Measurements from ENCODE around the gene MSI2. TPM values are rescaled to one million over a fixed set of nuclear protein-coding genes. Genes with fewer than 3 reads are reported as not detected.

MSI2 gene
- polyA plus RNA-seq, 1 of the 3 experiments (the other 2 are of a cell fraction) = 24.1 TPM

DNA sequence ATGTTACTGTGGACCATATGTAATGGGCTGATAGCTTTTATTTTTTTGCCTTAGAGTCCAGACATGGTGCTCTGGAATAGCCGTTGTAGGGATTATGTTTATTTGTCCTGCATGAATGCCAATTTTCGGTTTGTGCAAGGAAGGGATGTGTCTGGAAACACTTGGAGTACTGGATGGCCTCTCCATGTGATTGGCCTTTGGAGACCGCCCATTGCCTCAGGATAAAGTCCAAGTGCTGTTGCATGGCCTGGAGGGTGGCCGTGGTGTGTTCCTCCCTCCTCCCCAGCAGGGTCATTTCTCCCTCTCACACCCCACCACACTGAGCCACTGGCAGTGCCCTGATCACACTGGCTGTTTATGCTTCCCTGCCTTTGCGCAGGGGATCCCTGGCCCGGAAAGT lies 93.9 kb downstream of the MSI2 start (continued):
- TF ChIP-seq, protein P1, sequence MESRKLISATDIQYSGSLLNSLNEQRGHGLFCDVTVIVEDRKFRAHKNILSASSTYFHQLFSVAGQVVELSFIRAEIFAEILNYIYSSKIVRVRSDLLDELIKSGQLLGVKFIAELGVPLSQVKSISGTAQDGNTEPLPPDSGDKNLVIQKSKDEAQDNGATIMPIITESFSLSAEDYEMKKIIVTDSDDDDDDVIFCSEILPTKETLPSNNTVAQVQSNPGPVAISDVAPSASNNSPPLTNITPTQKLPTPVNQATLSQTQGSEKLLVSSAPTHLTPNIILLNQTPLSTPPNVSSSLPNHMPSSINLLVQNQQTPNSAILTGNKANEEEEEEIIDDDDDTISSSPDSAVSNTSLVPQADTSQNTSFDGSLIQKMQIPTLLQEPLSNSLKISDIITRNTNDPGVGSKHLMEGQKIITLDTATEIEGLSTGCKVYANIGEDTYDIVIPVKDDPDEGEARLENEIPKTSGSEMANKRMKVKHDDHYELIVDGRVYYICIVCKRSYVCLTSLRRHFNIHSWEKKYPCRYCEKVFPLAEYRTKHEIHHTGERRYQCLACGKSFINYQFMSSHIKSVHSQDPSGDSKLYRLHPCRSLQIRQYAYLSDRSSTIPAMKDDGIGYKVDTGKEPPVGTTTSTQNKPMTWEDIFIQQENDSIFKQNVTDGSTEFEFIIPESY (IDR thresholded peaks at IDR 0.05; ENCODE audit: borderline replicate concordance, low read depth) = no peak
- no peak for TF ChIP-seq RAD21 (IDR thresholded peaks at IDR 0.05; ENCODE audit: low read length)
- no peak for TF ChIP-seq SIN3A (IDR thresholded peaks at IDR 0.05; ENCODE audit: borderline replicate concordance, low read depth, low read length)
- TF ChIP-seq GATA2 (CRISPR knock-in tag; IDR thresholded peaks at IDR 0.05) = 0 out of 2 replicates have a peak, but pooled peaks have one; percentile 5

DNA sequence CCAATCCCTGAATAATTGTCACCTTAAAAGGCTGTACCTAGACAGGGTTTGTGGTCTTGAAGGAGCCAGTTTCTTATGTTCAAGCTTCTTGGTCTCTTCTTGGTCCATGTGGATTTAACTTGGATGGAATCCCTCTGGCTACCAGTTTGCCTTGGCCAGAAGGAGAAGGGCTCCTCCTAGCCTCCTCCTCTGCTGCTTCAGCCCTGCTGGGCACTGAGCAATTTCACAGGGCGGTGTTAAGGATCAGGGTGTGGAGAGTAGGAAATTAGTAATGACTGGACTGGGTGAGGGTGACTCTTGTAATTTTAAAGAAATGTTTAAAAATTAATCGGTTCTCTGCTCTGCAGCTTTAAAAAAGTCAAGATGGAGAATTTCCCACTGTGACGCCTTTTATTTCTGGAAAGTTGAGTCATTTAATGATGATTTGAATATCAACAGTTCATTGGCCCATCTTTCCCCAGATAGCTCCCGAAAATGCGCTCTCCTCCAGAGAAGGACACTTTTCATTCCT lies 96.4 kb downstream of the MSI2 start:
- Histone ChIP-seq H3K4me2 (no peak overlapping the region), H3K36me3 (replicated peaks in 1 of 2; ENCODE audit: control insufficient read depth in 1 of 2, insufficient read depth in 2 of 2, low read length in 1 of 2) (peaks cover 0 to 19% of the 10 kb centered on the region in 2 experiments), H3F3A (replicated peaks; ENCODE audit: insufficient read depth) (peaks cover 8% of the 10 kb centered on the region), H3K4me1 (ENCODE audit: control insufficient read depth in 1 of 2, insufficient read depth in 2 of 2, low read depth in 1 of 2, low read length in 1 of 2) (peaks cover 0 to 57% of the 10 kb centered on the region in 2 experiments; a peak in 2 of 4 replicates), H3K4me3 (ENCODE audit: low read depth in 2 of 2, low read length in 1 of 2) (no peak overlapping the region), H3K9ac (no peak overlapping the region), H3K79me2 (ENCODE audit: insufficient read depth) (no peaks in the 10 kb centered on the region), H3K9me3 (no peaks in the 10 kb centered on the region), H4K20me1 (ENCODE audit: insufficient read depth) (no peaks in the 10 kb centered on the region), H2AFZ (ENCODE audit: low read depth) (no peak overlapping the region), H3K27me3 (ENCODE audit: insufficient read depth) (no peaks in the 10 kb centered on the region), H3K9me2 (no peaks in the 10 kb centered on the region), H3K27ac (ENCODE audit: low read depth in 2 of 2, low read length in 1 of 2) (peak overlapping the region in 1 of 2 experiments; percentile 24; a peak in 1 of 4 replicates)
- POLR2A ChIA-PET = no interaction called here
- no peak for DNase-seq
- no peak for TF ChIP-seq CTCF (IDR thresholded peaks at IDR 0.05)
- TF ChIP-seq FOXM1 (IDR thresholded peaks at IDR 0.05; ENCODE audit: low read depth) = no peak
- TF ChIP-seq RFX5 (IDR thresholded peaks at IDR 0.05; ENCODE audit: low read length) = no peak
- TF ChIP-seq SIN3A (IDR thresholded peaks at IDR 0.05; ENCODE audit: borderline replicate concordance, low read depth, low read length) = no peak
- TF ChIP-seq EZH2phosphoT487 (IDR thresholded peaks at IDR 0.05; ENCODE audit: borderline replicate concordance, low read depth) = no peak
- TF ChIP-seq REST (IDR thresholded peaks at IDR 0.05; ENCODE audit: low read depth, low read length) = no peak
- no peak for TF ChIP-seq USF1 (IDR thresholded peaks at IDR 0.05; ENCODE audit: borderline replicate concordance, low read depth)
- CTCF ChIA-PET = interaction anchor here (0.6 to 2.2 kb wide), 7 partner anchors 12 to 481 kb away, joined by 3 to 8 read pairs (median 6); no protein-coding TSS in a partner anchor
- WGBS (ENCODE audit: low lambda C conversion rate) = 95% methylated on average over 5 of the region's 5 CpGs
